EH (cell line): ENCODE data around the gene LAMB4.
A peak's percentile ranks its signal among the peaks of the same experiment; 100 is the strongest.

Experiments used
- DNase-seq: peaks from one replicate; pipeline ENCODE4 v3.0.0-alpha.2; 2015; ENCODE audit warnings: low read depth

Gene LAMB4

DNA sequence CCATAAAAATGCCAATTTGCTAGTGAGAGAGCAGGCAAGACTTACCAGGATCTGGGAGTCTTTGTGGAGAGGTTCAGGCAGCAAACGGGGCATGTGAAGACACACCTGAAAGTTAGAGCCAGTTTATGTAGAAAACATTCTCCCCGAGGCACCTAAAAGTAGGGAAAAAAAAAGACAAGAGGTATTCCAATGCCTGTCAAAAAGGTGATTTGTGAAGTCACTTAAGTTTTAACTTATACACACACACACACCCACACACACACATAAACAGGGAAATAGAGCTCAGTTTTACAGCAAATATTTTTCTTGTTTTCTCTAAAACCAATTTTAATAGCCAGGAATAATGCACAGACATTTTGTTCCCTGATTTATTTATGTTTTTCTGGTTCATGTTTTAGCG, at the start of gene LAMB4:
Gene LAMB4, minus strand, starts transcription at position 101 of the 400 bp plus-strand sequence. CDS start 7,197 bp downstream, outside the sequence.
- no peak for DNase-seq

- DNase-seq: no peak
These were observed 48.2 kb upstream of the LAMB4 start for GRCh38 chr7:108178398-108178797.

DNA sequence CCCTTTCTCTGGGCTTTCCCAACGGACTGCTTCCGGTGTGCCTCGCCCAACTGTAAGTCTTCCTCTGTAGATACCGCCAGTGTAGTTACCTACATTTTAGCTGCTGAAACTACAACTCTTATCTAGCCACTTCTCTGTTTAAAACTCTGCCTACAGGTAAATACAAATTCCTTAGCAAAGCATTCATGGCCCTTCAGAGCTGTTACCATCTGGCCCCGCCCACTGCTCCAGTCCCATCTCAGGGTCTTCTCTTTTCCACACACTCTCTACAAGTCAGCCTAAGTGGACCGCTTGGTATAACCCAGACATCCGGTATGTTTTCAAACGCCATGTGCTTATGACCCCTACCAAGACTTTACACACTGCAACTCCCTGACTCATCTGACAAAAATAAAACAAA, 41.0 kb upstream of the LAMB4 start:
- no peak for DNase-seq

DNA sequence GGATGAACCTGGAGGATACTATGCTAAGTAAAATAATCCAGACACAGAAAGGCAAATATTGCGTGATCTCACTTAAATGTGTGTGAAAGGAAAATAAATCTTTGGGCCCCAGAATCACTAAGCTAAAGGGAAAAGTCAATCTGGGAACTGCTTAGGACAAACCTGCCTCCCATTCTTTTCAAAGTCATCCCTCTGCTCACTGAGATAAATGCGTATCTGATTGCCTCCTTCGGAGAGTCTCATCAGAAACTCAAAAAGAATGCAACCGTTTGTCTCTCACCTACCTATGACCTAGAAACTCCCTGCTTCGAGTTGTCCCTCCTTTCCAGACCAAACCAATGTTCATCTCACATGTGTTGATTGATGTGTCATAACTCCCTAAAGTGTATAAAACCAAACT, 40.1 kb upstream of the LAMB4 start:
- DNase-seq: no peak

- peak; percentile 11 for DNase-seq
These were observed 37.3 kb upstream of the LAMB4 start for GRCh38 chr7:108167460-108167859.

- no peak for DNase-seq
These were observed 36.5 kb upstream of the LAMB4 start for GRCh38 chr7:108166687-108167086.

DNA sequence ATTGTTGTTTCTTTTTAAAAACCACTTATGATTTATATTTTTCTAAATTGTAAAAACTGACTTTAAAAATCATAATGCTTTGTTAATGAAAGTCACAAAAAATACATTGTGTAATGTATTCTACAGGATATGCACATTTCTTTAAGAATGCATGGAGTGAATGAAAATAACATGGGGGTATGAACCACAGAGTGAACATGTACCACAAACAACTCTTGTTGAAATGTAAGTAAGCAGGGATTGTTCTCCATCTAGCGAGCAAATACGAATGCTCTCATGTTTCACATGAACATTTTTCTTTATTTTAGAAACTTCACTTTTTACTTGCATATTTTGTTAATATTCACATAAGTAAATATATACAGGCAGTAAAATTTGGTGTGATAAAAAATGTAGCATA, 35.6 kb upstream of the LAMB4 start:
- no peak for DNase-seq

DNA sequence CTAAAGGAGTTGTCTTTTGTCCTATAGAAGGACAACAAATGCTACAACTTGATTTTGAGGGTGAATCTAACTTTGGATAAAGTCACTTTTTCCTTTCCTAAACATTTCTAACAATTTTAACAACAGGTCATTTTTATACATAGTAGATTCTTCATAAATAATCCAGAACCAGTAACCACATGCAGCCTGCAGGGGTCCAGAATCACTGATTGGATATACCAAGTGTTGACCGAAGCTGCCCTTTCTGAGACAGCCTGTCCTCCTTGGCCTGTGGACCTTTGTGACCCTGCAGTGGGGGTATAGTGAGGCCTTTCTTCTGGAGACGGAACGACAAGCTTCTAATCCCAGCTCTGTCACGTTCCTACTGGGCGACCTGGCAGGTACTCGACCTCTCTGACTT, 34.8 kb upstream of the LAMB4 start:
- DNase-seq: no peak

GRCh38 chr7:108164342-108164741, 34.2 kb upstream of the LAMB4 start:
- no peak for DNase-seq

- DNase-seq: peak; percentile 10
These were observed 28.6 kb upstream of the LAMB4 start for GRCh38 chr7:108158776-108159175.

DNA sequence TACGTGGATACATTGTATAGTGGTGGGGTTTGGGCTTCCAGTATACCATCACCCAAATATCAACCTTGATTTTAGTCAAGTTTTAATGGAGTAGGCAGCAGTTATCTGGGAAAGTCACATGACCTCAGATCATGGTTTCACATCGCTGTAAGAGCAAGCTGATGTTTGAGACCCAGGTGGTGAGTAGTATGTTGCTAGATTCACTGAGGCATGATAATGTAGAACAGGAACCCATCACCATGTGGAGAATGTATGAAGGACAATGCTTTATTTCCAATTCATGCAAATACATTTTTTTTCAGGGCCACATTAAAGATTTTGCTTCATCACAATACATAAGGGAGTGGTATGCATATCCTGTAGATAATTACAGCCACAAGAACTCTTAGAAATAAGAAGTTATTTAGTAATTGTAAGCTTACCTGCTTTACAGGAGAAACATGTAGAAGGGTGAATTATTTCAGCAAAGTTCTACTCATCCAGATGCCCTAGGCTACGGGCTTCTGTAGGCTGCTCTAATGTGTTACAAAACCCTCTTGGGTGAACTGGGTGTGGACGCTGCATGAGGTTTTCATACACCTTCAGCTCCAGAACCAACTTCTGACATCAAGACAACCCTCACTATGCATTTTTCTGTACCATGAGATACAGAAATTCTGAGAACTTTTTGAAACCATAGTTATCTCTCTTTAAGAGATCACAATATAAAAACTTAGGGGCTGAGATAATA, 27.6 kb upstream of the LAMB4 start:
- DNase-seq: no peak

DNA sequence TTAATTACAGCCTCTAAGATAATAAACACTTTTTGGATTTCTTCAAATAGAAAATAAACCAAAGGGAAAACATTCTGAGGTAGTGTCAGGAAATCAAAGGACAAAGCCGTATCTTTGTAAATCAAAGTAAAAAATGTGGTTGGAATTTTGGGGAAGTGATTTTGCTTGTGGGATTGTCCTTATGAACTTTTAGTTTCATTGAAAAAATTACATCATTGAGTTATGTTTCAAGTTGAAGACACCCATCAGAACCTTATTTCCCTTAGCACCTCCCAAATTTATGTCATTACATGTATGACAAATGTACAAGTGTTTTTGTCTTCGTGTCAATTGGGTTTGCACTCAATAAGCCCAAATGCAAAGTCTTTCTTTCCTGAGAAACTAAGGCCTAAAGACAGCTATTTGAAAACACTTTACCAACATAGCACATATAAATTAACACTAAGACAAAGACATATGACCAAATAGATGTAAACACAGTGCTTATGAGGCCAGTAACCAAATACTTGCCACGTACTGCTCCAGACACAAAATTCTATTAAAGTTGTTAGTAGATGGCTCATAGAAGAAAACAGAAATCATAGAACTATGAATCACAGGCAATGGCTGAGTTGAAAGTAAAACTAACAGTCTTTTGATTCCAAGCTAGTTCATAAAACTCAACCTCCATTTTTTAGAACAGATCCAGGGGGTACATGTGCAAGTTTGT, 26.9 kb upstream of the LAMB4 start:
- peak; percentile 19 for DNase-seq

GRCh38 chr7:108152198-108152597, 22.0 kb upstream of the LAMB4 start:
- no peak for DNase-seq

GRCh38 chr7:108149908-108150307, 19.7 kb upstream of the LAMB4 start:
- no peak for DNase-seq

DNA sequence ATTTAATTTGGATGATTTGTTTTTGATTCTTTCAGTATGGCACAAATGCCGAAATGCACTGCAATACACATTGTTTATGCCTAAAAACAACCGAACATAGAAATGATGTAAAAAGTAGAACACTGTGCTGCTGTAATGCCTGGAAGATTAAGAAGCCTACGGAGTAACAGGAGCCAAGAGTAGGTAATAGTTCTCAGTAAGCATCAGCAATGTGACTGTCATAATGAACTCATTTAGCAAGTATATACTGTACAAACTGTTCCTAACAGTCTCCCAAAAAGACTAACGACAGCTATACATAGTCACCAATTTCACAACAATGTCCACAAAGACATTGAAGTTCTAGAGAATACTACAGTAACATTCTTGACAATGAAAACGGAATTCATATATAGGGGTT, 19.0 kb upstream of the LAMB4 start:
- DNase-seq: no peak

GRCh38 chr7:108147031-108147563, 16.9 kb upstream of the LAMB4 start:
- DNase-seq: no peak

- peak; percentile 82 for DNase-seq
These were observed 16.1 kb upstream of the LAMB4 start for GRCh38 chr7:108146070-108146842.

GRCh38 chr7:108145401-108145800, 15.2 kb upstream of the LAMB4 start:
- DNase-seq: no peak

DNA sequence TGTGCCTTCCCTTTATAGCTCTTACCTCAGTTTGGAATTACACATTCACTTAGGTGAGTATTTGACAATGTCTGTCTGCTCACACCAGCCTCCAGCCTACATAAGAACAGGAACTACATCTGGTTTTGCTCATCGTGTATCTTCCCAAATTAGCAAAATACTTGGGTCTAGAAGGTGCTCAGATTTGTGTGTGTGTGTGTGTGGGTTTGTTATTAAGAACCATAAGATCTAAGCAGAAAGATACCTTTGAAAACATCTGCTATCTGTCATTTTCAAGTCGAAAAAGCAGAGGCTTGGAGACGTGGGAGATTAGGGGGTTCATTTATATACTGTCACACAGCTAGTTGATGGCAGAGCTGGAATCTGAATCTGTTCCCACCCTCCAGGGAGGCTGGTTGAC, 14.8 kb upstream of the LAMB4 start:
- DNase-seq: no peak

GRCh38 chr7:108143658-108144420, 13.7 kb upstream of the LAMB4 start:
- DNase-seq: no peak

DNA sequence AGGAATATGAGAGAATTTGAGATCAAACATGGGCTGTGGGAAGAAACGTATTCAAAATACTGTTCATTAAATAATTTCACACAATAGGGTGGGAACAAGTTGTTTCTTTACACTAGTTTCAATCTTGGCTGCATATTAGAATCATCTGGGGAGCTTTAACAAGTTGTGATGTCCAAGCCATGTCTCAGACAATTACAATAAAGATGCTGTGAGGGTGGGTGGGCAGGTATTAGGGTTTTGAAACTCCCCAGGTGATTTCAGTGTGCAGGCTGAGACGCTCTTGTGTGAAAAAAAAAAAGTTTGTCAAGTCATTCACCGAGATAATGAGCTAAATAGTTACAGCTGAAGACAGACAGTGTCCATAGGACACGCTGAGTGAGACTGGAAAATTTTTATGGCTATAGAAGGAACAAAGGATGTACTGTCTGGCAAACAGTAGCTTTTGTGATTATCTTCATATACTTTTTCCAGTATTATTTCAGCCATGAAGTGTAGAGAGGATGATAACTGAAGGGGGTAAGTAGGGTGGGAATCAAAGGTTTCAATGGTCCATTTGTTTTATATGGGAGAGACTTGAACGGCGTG, 12.6 kb upstream of the LAMB4 start:
- no peak for DNase-seq

DNA sequence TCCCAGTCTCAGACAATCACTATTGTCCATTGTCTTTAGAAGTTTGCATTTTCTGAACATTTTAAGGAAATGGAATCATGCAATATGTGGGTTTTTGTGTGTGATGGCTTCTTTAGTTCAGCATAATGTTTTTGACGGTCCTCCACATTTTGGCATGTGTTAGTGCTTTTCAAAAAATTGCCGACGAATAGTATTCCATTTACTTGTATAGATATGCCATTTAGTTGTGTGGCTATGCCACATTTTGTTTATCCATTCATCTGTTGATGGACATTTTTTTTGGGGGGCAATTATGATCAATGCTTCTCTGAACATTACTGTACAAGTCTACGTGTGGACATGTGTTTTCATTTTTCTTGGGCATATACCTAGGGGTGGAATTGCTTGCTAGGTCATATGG, 12.0 kb upstream of the LAMB4 start:
- DNase-seq: no peak
